Measurements from ENCODE around the gene CNOT9. TPM values are rescaled to one million over a fixed set of nuclear protein-coding genes. Genes with fewer than 3 reads are reported as not detected.
"Not testable (repeated sequence)": the region's sequence is repeated elsewhere in the genome, so short reads cannot be mapped to it uniquely, and the experiment has no call there.

The CNOT9 gene, protein sequence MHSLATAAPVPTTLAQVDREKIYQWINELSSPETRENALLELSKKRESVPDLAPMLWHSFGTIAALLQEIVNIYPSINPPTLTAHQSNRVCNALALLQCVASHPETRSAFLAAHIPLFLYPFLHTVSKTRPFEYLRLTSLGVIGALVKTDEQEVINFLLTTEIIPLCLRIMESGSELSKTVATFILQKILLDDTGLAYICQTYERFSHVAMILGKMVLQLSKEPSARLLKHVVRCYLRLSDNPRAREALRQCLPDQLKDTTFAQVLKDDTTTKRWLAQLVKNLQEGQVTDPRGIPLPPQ
- 67.4 and 68.5 TPM in 2 replicates for polyA plus RNA-seq (2014; cell fraction: cytosol; rRNA removed)
- polyA plus RNA-seq (2014; cell fraction: nucleus; rRNA removed): 92.0 and 102 TPM in 2 replicates

- DNase-seq (ENCODE audit: low spot score): peak; percentile 98
These were observed at the start of gene CNOT9, which contains the start of gene USP37 for GRCh38 chr2:218568190-218569037. Gene CNOT9 (plus strand): TSS chr2:218568839. CDS start chr2:218568955, 116 bp downstream. Gene USP37 (minus strand): TSS chr2:218568351. CDS start chr2:218558653, 9,698 bp downstream.

- no peak for DNase-seq (ENCODE audit: low spot score)
These were observed 49.8 kb upstream of the CNOT9 start for GRCh38 chr2:218518876-218519275.

GRCh38 chr2:218523651-218524050, 45.0 kb upstream of the CNOT9 start:
- DNase-seq (ENCODE audit: low spot score): no peak

DNA sequence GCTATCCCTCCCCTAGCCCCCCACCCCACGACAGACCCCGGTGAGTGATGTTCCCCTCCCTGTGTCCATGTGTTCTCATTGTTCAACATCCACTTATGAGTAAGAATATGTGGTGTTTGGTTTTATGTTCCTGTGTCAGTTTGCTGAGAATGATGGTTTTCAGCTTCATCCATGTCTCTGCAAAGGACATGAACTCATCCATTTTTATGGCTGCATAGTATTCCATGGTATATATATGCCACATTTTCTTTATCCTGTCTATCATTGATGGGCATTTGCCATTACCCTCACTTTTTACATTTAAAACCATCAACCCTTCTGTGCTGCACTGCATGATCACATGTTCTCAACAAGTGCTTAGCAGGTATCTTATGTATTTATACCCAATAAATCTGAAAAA, 40.2 kb upstream of the CNOT9 start:
- not testable (repeated sequence) for DNase-seq (ENCODE audit: low spot score)

GRCh38 chr2:218529990-218530389, 38.6 kb upstream of the CNOT9 start:
- DNase-seq (ENCODE audit: low spot score): no peak

GRCh38 chr2:218536804-218537494, 31.7 kb upstream of the CNOT9 start:
- no peak for DNase-seq (ENCODE audit: low spot score)

DNA sequence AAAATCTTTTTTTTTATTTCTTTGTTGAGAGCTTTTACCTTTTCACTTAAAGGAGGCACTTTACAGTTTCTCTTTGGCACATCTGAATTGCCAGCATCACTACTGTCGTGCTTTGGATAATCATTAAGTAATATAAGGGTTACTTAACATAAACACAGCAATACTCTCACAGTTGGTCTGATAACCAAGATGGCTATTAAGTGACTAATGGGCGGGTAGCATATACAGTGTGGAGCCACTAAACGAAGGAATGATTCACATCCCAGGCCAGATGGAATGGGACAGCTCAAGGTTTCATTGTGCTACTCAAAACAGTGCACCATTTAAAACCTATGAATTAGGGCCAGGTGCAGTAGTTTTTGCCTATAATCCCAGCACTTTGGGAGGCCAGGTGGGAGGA, 28.6 kb upstream of the CNOT9 start:
- DNase-seq (ENCODE audit: low spot score): no peak

- no peak for DNase-seq (ENCODE audit: low spot score)
These were observed 22.6 kb upstream of the CNOT9 start for GRCh38 chr2:218546012-218546411.

DNA sequence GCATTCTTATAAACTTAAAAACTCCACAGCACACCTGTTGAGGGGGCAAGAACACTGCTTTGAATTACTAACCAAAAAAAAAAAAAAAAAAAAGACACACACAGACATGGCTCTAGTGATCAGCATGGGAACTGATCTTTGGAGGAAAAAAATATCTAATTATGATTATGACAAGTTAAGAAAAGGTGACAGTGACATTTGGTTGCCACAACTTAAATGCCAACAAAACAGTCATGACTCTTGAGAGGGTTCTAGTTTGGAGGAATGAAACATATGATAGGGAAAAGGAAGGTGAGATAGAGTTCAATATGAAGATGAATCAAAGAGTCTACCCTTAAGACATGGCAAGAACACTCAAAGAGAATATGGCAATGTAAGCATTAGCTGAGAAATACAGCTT, 21.1 kb upstream of the CNOT9 start:
- DNase-seq (ENCODE audit: low spot score): no peak

DNA sequence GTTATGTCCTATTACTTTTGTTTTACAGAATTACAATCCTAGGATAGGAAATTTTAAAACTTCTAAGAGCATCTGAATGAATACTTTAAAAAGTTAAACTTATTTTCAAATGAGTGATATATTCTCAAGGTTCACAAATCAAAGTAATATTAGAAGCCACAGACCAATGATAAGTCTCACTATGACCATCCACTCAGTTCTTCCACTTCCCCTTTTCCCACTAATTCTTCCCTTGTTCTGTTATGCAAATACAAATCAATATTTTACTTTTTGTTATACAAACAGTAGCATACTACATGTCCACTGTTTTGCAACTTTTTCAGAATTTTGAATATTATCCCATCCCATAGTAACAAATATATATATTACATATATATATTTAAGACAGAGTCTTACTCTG, 20.7 kb upstream of the CNOT9 start:
- no peak for DNase-seq (ENCODE audit: low spot score)

DNA sequence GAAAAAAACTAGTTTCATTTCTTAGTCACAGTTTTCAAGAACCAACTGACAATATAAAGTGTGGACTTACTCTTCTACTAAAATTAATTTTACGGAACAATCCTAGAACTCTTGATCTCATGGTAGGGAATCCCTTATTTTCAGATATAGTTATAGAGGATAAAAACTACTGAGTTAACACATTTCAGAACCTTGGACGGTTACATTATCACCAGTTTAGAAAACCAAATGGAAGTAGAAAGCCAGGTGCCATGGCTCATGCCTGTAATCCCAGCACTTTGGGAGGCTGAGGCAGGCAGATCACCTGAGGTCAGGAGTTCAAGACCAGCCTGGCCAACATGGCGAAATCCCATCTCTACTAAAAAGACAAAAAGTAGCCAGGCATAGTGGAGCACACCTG, 14.4 kb upstream of the CNOT9 start:
- not testable (repeated sequence) for DNase-seq (ENCODE audit: low spot score)

DNA sequence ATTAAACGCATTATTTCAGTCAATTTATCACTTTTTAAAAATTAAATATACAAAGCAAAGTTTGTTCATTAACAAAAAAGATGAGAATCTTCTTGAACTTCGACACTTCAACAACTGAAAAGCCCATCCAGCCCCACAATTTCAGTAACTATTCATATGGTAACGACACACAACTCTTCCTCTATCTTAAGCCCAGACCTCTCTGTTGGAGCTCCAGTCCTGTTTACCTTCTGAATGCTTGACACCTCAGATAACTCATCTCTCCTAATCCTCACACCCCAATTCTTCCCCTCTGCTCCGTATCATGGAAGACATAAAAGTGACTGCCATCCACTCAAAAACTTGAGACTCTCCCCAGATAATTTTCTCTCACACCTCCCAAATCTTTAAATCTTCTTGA, 13.1 kb upstream of the CNOT9 start:
- DNase-seq (ENCODE audit: low spot score): no peak

DNA sequence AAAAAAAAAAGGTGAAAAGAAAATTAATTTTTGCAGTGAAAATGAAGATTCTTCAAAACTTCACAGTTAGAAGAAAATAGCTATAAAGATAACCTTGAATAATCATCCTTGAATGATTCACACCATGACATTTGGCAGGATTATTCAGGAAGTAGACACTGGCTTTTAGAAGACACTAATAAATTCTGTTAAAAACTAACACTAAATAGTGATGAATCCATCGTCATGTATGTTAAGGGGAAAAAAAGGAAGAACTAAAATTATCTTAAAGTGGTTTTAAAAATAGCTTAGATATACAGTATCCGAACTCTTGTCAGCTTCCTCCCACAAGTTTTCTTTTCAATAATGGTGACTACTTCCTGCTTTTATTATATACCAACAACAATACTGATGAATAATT, 10.7 kb upstream of the CNOT9 start:
- DNase-seq (ENCODE audit: low spot score): no peak

- no peak for DNase-seq (ENCODE audit: low spot score)
These were observed 9.7 kb upstream of the CNOT9 start for GRCh38 chr2:218558986-218559385.

DNA sequence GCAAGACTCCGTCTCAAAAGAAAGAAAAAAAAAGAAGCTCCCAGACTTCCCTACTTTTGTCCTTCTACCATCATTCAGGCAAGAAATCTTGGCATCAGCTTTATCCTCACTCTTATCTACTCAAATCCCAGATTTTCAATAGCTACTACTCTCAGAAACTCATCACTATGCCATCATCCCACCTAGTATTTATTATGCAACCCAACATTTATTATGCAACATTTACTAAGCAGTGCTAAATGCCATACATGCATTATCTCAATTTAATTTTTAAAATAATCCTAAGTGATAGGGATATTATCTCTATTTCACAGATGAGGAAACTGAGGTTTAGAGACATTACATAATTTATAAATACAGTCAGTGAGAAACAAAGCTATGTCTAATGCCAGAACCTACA, 4.6 kb upstream of the CNOT9 start:
- no peak for DNase-seq (ENCODE audit: low spot score)

DNA sequence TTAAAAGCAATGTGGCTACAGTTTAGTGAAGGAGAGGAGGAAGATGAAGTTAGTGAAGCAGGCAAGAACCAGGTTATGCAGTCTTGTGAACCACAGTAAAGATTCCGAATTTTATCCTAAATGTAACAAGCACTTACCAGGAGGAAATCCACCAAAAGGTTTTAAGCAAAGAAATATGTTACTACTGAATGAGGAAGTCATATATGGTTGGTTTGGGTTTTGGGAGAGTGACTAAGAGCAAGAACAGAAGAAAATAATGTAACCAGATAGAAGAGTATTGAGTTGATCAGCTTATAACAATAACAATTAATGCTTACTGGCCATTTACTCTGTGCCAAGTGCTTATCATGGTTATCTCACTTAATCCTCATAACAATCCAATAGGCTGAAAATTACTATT, 2.3 kb upstream of the CNOT9 start:
- no peak for DNase-seq (ENCODE audit: low spot score)

DNA sequence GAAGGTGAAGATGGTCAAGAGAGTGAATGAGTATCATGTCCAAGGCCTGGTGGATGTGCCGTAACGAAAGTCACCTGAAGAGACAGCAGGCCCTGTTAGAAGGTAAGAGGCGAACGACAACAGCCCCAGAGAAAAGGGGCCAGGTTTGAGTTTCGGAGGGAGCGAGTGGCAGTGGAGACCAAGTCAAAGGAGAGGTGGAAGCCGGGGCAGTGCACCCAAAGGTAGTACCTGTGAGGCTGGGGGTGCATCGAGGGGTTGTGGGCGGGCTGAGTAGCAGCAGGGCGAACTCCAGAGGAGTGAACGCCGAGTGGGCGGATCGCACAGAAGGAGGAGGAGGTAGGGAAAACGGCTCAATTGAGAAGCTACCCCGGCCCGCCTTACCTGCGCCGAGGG, 846 bp upstream of the CNOT9 start:
- no peak for DNase-seq (ENCODE audit: low spot score)

DNA sequence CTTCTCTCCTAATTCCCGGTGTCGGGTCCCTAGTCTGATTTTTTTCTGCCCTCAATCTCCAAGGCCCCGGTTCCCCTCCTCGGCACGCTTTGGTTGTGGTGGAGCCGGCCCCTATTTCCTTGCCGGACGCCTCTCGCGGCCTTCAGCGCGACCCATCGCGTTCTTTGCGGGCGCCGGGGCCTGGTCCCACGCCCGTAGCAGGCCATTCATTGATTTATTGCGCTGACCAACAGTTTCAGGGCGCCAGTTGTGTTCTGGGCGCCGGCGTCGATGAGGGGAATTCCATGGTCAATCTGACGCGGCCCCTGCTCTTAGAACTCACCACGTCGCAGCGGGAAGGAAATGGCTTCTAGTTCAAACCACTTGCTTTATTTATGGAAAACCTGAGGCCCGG, 396 bp downstream of the CNOT9 start:
- no peak for DNase-seq (ENCODE audit: low spot score)

GRCh38 chr2:218569661-218570500, 1.2 kb downstream of the CNOT9 start:
- peak; percentile 7 for DNase-seq (ENCODE audit: low spot score)

GRCh38 chr2:218570850-218571249, 2.2 kb downstream of the CNOT9 start:
- DNase-seq (ENCODE audit: low spot score): no peak

DNA sequence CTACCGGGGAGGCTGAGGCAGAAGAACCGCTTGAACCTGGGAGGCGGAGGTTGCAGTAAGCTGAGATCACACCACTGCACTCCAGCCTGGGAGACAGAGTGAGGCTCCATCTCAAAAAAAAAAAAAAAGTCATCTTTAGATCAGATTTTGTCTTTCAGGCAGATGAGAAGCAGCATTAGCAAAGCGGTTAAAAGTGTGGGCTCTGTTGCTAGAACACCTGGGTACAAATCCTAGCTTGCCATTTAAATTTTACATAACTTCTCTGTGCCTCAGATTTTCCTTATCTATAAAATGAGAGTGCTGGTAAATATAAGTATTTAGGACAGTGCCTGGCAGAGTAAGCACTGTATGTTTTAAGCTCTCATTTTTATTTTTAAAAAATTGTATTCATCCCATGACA, 8.2 kb downstream of the CNOT9 start:
- no peak for DNase-seq (ENCODE audit: low spot score)
